Measurements from ENCODE around the gene SEC31B.
A peak's percentile ranks its signal among the peaks of the same experiment; 100 is the strongest.

Gene SEC31B

GRCh38 chr10:100485801-100486495 is 33.7 kb downstream of the SEC31B start:
- no peak for TF ChIP-seq CTCF (conservative IDR thresholded peaks at IDR 0.05; ENCODE audit: low read depth, low read length)
- no peak overlapping the region for H3K4me3 ChIP-seq (ENCODE audit: low read depth, low read length)
- DNase-seq (ENCODE audit: low read depth), result no peak

- TF ChIP-seq CTCF (conservative IDR thresholded peaks at IDR 0.05; ENCODE audit: low read depth, low read length), result no peak
- DNase-seq (ENCODE audit: low read depth), result no peak
- no peak overlapping the region for H3K4me3 ChIP-seq (ENCODE audit: low read depth, low read length)
These were observed 34.3 kb downstream of the SEC31B start for GRCh38 chr10:100485366-100485765.

GRCh38 chr10:100483876-100484666 is 35.6 kb downstream of the SEC31B start:
- TF ChIP-seq CTCF (conservative IDR thresholded peaks at IDR 0.05; ENCODE audit: low read depth, low read length), result no peak
- DNase-seq (ENCODE audit: low read depth), result no peak
- H3K4me3 ChIP-seq (ENCODE audit: low read depth, low read length), result no peak overlapping the region

GRCh38 chr10:100482834-100483185 is 36.9 kb downstream of the SEC31B start:
- no peak for TF ChIP-seq CTCF (conservative IDR thresholded peaks at IDR 0.05; ENCODE audit: low read depth, low read length)
- no peak overlapping the region for H3K4me3 ChIP-seq (ENCODE audit: low read depth, low read length)

GRCh38 chr10:100482181-100482833 is 37.4 kb downstream of the SEC31B start:
- peak overlapping the region; percentile 51 for H3K4me3 ChIP-seq (ENCODE audit: low read depth, low read length)
- DNase-seq (ENCODE audit: low read depth), result peak; percentile 74
- TF ChIP-seq CTCF (conservative IDR thresholded peaks at IDR 0.05; ENCODE audit: low read depth, low read length), result peak; percentile 85

More at GRCh38 chr10:100482834-100483185, 36.9 kb downstream of the SEC31B start:
- DNase-seq (ENCODE audit: low read depth), result no peak

- DNase-seq (ENCODE audit: low read depth), result peak; percentile 88
- H3K4me3 ChIP-seq (ENCODE audit: low read depth, low read length), result peak overlapping the region; percentile 51
- no peak for TF ChIP-seq CTCF (conservative IDR thresholded peaks at IDR 0.05; ENCODE audit: low read depth, low read length)
These were observed 38.1 kb downstream of the SEC31B start for GRCh38 chr10:100481462-100482081.

Data from choroid plexus epithelial cell (primary cell).